Measurements from ENCODE around the gene SDK2.
A peak's percentile ranks its signal among the peaks of the same experiment; 100 is the strongest.

SDK2 gene

GRCh38 chr17:73632513-73632912 is 11.7 kb downstream of the SDK2 start:
- DNase-seq: no peak

GRCh38 chr17:73630965-73631595 is 13.2 kb downstream of the SDK2 start:
- no peak for DNase-seq

GRCh38 chr17:73630531-73630930 is 13.7 kb downstream of the SDK2 start:
- no peak for DNase-seq

GRCh38 chr17:73628642-73629552 is 15.3 kb downstream of the SDK2 start:
- DNase-seq: no peak

- no peak for DNase-seq
Observed at GRCh38 chr17:73625991-73626673, 18.1 kb downstream of the SDK2 start.

- DNase-seq: no peak
Observed at GRCh38 chr17:73625006-73625405, 19.2 kb downstream of the SDK2 start.

- no peak for DNase-seq
Observed at GRCh38 chr17:73624496-73624988, 19.7 kb downstream of the SDK2 start.

GRCh38 chr17:73623818-73624217 is 20.4 kb downstream of the SDK2 start:
- DNase-seq: no peak

- DNase-seq: no peak
Observed at GRCh38 chr17:73623247-73623646, 21.0 kb downstream of the SDK2 start.

GRCh38 chr17:73622381-73622780 is 21.9 kb downstream of the SDK2 start:
- no peak for DNase-seq

GRCh38 chr17:73621685-73622084 is 22.6 kb downstream of the SDK2 start:
- no peak for DNase-seq

- no peak for DNase-seq
Observed at GRCh38 chr17:73620414-73620813, 23.8 kb downstream of the SDK2 start.

- no peak for DNase-seq
Observed at GRCh38 chr17:73617501-73617900, 26.7 kb downstream of the SDK2 start.

- DNase-seq: no peak
Observed at GRCh38 chr17:73616873-73617404, 27.3 kb downstream of the SDK2 start.

GRCh38 chr17:73616120-73616872 is 27.9 kb downstream of the SDK2 start:
- DNase-seq: no peak

- DNase-seq: no peak
Observed at GRCh38 chr17:73614256-73614655, 30.0 kb downstream of the SDK2 start.

- peak; percentile 74 for DNase-seq
Observed at GRCh38 chr17:73613271-73614233, 30.7 kb downstream of the SDK2 start.

GRCh38 chr17:73612031-73612472 is 32.2 kb downstream of the SDK2 start:
- DNase-seq: no peak

- DNase-seq: no peak
Observed at GRCh38 chr17:73611630-73612029, 32.6 kb downstream of the SDK2 start.

GRCh38 chr17:73610331-73610911 is 33.8 kb downstream of the SDK2 start:
- no peak for DNase-seq

GRCh38 chr17:73609758-73610157 is 34.5 kb downstream of the SDK2 start:
- DNase-seq: no peak

Measured in right forelimb (tissue), 1 donor.